GM18507 (cell line): Measurements from ENCODE around the gene EBF3.

Experiments
- DNase-seq: peaks from one replicate; pipeline ENCODE4 v3.0.0; 2011; ENCODE audit warnings: low read depth; ENCODE audit not compliant: insufficient read length; ENCODE audit errors: extremely low spot score
- FAIRE-seq: peaks from 2 replicates; lab custom pipeline; 2011; peaks lifted over from hg19 to GRCh38; lab: Jason Lieb, UNC

The EBF3 gene

GRCh38 chr10:129961157-129961701 is 2.8 kb downstream of the EBF3 start:
- no peak for DNase-seq
- no peak for FAIRE-seq

GRCh38 chr10:129960481-129961156 is 3.5 kb downstream of the EBF3 start:
- DNase-seq (no peak), FAIRE-seq (no peak)

- DNase-seq (no peak), FAIRE-seq (no peak)
These were observed 4.3 kb downstream of the EBF3 start for GRCh38 chr10:129959544-129960480.

GRCh38 chr10:129958629-129959543 is 5.2 kb downstream of the EBF3 start:
- FAIRE-seq, result no peak
- no peak for DNase-seq

GRCh38 chr10:129958148-129958628 is 5.9 kb downstream of the EBF3 start:
- no peak for DNase-seq
- FAIRE-seq, result no peak

GRCh38 chr10:129956876-129957673 is 7.0 kb downstream of the EBF3 start:
- DNase-seq (no peak), FAIRE-seq (no peak)

GRCh38 chr10:129956286-129956670 is 7.8 kb downstream of the EBF3 start:
- FAIRE-seq, result no peak

GRCh38 chr10:129955601-129956285 is 8.3 kb downstream of the EBF3 start:
- no peak for FAIRE-seq

More at GRCh38 chr10:129956286-129956670, 7.8 kb downstream of the EBF3 start:
- no peak for DNase-seq

GRCh38 chr10:129954492-129955315 is 9.4 kb downstream of the EBF3 start:
- DNase-seq (no peak), FAIRE-seq (no peak)

More at GRCh38 chr10:129955601-129956285, 8.3 kb downstream of the EBF3 start:
- DNase-seq, result no peak

GRCh38 chr10:129953119-129954051 is 10.7 kb downstream of the EBF3 start:
- no peak for DNase-seq
- no peak for FAIRE-seq

- FAIRE-seq, result no peak
- no peak for DNase-seq
These were observed 11.5 kb downstream of the EBF3 start for GRCh38 chr10:129952378-129953118.

- DNase-seq (no peak), FAIRE-seq (no peak)
These were observed 12.2 kb downstream of the EBF3 start for GRCh38 chr10:129951970-129952265.

GRCh38 chr10:129951101-129951969 is 12.7 kb downstream of the EBF3 start:
- FAIRE-seq, result no peak
- no peak for DNase-seq

GRCh38 chr10:129950676-129951075 is 13.4 kb downstream of the EBF3 start:
- DNase-seq (no peak), FAIRE-seq (no peak)

GRCh38 chr10:129949891-129950291 is 14.2 kb downstream of the EBF3 start:
- DNase-seq (no peak), FAIRE-seq (no peak)
